ENCODE measurements around the gene ARHGEF39.

ARHGEF39 gene

GRCh38 chr9:35675204-35675603 is 10.2 kb upstream of the ARHGEF39 start:
- DNase-seq (ENCODE audit: low read depth in 2 of 2): no peak

GRCh38 chr9:35674025-35674361 is 9.0 kb upstream of the ARHGEF39 start:
- DNase-seq (ENCODE audit: low read depth in 2 of 2): no peak

- no peak for DNase-seq (ENCODE audit: low read depth in 2 of 2)
These were observed 8.4 kb upstream of the ARHGEF39 start, which contains the start of gene CA9 for GRCh38 chr9:35673132-35674024. TSS of gene CA9 (plus strand) at chr9:35673928. CDS start at chr9:35673960, 32 bp downstream.

- no peak for DNase-seq (ENCODE audit: low read depth in 2 of 2)
These were observed 4.5 kb upstream of the ARHGEF39 start for GRCh38 chr9:35669331-35670145.

DNA sequence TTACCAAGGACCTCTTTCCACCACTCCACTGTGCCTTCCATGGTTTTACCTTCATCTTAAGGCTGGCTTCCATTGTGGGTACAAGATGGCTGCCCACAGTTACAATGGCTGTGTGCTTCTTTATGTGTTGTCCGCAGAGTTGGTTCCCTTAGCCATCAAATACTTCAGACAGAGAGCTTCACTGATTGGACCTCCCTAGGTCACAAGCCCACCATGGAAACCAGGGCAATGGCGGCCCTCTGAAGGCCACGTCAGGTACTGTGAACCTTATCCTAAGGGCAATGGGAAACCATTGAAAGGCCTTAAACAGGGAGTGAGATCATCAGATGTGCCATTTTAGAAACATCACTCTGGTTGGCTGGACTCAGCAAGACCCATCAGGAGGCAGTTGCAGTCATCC is 2.9 kb upstream of the ARHGEF39 start:
- no peak for DNase-seq (ENCODE audit: low read depth in 2 of 2)

DNA sequence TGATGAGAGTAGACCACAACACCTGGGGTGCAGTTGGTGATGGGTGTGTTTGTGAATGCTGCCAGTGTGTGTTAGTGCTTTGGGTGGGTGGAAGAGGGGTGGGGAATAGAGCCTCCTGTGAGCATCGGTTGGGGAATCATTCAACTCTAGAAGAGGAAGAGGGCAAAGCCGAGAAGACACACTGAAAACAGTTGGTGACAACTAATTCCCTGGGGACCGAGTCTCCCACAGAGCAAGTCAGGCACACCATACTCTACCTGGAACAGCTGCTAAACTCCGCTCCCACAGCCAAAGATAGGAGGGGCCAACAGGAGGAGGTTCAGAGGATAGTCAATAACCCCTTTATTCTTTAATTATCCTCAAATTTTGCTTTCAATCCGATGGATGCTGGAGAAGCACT is 1.6 kb upstream of the ARHGEF39 start:
- DNase-seq (ENCODE audit: low read depth in 2 of 2): no peak

DNA sequence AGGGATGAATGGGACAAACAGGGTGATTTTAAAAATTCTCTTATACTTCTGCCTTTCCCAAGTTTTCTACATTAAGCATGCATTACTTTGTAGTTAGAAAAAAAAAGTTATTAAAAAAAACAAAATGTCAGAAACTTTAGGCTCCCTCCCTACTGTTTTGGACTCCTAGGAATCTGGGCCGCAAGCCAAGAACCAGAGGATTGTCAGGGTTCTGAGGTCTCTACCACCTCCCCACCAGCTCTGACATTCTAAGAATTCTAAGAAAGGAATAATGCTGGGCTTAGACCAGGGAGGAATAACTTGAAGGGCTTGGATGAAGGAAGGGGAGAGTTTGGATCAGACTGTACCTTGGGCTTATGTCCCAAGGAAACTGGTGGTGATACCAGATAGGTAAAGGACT is 1.1 kb upstream of the ARHGEF39 start:
- DNase-seq (ENCODE audit: low read depth in 2 of 2): no peak

- DNase-seq (ENCODE audit: low read depth in 2 of 2): no peak
These were observed 450 bp upstream of the ARHGEF39 start for GRCh38 chr9:35665471-35665818.

DNA sequence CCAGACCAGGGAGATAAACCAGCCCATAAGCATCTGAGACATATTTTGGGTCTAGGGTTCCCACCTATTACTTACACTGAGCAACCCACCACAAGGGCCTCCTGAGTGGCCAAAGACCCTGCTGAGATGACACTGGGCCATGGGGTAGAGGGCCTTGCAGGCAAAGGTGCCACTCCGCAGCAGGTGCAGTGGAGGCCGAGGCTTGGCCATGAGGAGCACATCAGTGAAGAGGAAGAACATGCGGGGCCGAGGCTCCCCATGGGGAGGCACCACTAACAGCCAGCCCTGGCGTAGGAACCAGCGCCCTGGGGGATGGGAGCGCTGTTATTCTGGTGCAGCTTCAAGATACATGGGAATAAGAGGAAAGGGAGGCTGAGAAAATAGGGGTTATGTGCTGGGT is 2.6 kb downstream of the ARHGEF39 start:
- no peak for DNase-seq (ENCODE audit: low read depth in 2 of 2)

GRCh38 chr9:35661756-35662350 is 3.1 kb downstream of the ARHGEF39 start:
- no peak for DNase-seq (ENCODE audit: low read depth in 2 of 2)

DNA sequence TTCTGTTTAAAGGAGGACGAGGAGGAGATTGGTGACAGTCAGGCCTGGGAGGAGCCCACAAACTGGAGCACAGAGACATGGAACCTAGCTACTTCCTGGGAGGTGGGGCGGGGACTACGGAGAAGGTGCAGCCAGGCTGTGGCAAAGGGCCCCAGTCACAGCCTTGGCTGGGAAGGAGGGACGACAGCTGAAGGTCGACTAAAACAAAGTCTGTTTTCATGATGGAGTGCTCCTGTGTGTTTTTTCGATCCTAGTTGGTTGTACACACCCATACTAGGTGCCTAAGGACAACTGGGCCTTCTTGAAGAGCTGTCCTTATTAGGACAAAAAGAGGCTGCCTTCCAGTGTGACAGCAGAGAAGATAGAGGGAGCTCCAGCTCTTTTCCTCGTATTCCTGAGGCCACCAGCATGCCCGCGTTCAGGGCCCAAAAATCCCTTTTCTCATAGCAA is 4.0 kb downstream of the ARHGEF39 start:
- DNase-seq (ENCODE audit: low read depth in 2 of 2): no peak

DNA sequence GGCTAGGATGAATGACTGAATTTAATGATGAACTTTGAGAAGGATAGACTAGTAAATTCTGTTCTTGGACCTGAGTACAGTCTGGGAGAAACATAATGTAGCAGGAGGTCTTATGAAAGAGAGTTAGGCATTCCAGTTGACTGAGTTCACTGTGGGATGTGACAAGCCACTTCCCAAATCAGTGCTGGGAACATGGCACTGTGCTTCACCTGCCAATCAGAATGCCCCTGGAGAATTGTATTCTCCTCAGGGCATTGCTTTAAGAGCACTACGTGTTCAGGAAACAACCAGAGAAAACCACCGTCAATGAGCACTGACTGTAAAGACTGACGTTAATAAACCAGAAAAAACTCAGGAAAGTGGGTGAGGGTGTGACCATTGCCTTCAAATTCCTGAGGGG is 5.7 kb downstream of the ARHGEF39 start:
- DNase-seq (ENCODE audit: low read depth in 2 of 2): no peak

DNA sequence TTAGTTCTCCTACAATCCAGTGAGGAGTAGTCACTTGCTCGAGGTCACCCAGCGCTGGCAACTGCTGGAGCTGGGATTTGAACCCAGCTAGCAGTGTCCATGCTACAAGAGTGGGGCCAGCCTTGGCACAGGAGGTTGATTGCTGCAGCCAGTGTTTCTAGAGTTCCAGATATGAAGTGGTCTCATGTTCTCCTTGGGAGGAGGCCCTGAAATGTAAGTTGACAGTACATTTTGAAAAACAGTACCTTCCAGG is 6.1 kb downstream of the ARHGEF39 start:
- no peak for DNase-seq (ENCODE audit: low read depth in 2 of 2)

GRCh38 chr9:35658137-35658967 is 6.6 kb downstream of the ARHGEF39 start, which contains the start of gene CCDC107:
TSS of gene CCDC107 (plus strand) at chr9:35658292. CDS start at chr9:35658380, 88 bp downstream.
- peak; percentile 73 to 74 for DNase-seq (ENCODE audit: low read depth in 2 of 2)

- DNase-seq (ENCODE audit: low read depth in 2 of 2): peak; percentile 87 to 96
These were observed 7.4 kb downstream of the ARHGEF39 start, which contains the start of gene RMRP for GRCh38 chr9:35657546-35658136. TSS of gene RMRP (minus strand) at chr9:35658019.

- DNase-seq (ENCODE audit: low read depth in 2 of 2): no peak
These were observed 8.0 kb downstream of the ARHGEF39 start for GRCh38 chr9:35656831-35657545.

GRCh38 chr9:35656348-35656747 is 8.6 kb downstream of the ARHGEF39 start:
- DNase-seq (ENCODE audit: low read depth in 2 of 2): no peak

GRCh38 chr9:35653611-35654010 is 11.4 kb downstream of the ARHGEF39 start:
- no peak for DNase-seq (ENCODE audit: low read depth in 2 of 2)

- no peak for DNase-seq (ENCODE audit: low read depth in 2 of 2)
These were observed 12.2 kb downstream of the ARHGEF39 start for GRCh38 chr9:35652829-35653209.

GRCh38 chr9:35651956-35652828 is 12.8 kb downstream of the ARHGEF39 start:
- DNase-seq (ENCODE audit: low read depth in 2 of 2): no peak

All from activated CD4-positive, alpha-beta T cell treated with anti-CD3 and anti-CD28 coated beads for 24 hours (primary cell).